CD4-positive, alpha-beta T cell treated with Interleukin-2 at 100 ng/mL for 4 hours (primary cell): Measurements from ENCODE around the gene NIPBL.
"Not testable (repeated sequence)": the region's sequence is repeated elsewhere in the genome, so short reads cannot be mapped to it uniquely, and the experiment has no call there.

Source experiments
- DNase-seq: peaks from one replicate; pipeline ENCODE4 v3.0.0-alpha.2; 2020; ENCODE audit warnings: low spot score

The NIPBL gene

GRCh38 chr5:36901077-36901476, 24.5 kb downstream of the NIPBL start:
- DNase-seq: not testable (repeated sequence)

- no peak for DNase-seq
Measured at GRCh38 chr5:36901856-36902255, 25.3 kb downstream of the NIPBL start.

- no peak for DNase-seq
Measured at GRCh38 chr5:36902353-36902752, 25.8 kb downstream of the NIPBL start.

- no peak for DNase-seq
Measured at GRCh38 chr5:36904677-36905076, 28.1 kb downstream of the NIPBL start.

GRCh38 chr5:36908544-36909260, 32.1 kb downstream of the NIPBL start:
- no peak for DNase-seq

GRCh38 chr5:36915653-36916052, 39.1 kb downstream of the NIPBL start:
- no peak for DNase-seq

- not testable (repeated sequence) for DNase-seq
Measured at GRCh38 chr5:36916614-36917013, 40.0 kb downstream of the NIPBL start.

- not testable (repeated sequence) for DNase-seq
Measured at GRCh38 chr5:36917358-36917757, 40.8 kb downstream of the NIPBL start.

- DNase-seq: no peak
Measured at GRCh38 chr5:36919238-36919637, 42.7 kb downstream of the NIPBL start.

GRCh38 chr5:36919650-36920049, 43.1 kb downstream of the NIPBL start:
- DNase-seq: no peak

GRCh38 chr5:36928947-36929346, 52.4 kb downstream of the NIPBL start:
- peak; percentile 38 for DNase-seq

GRCh38 chr5:36929438-36929837, 52.9 kb downstream of the NIPBL start:
- no peak for DNase-seq

- DNase-seq: no peak
Measured at GRCh38 chr5:36932056-36932455, 55.5 kb downstream of the NIPBL start.

- DNase-seq: no peak
Measured at GRCh38 chr5:36932699-36933098, 56.1 kb downstream of the NIPBL start.

- no peak for DNase-seq
Measured at GRCh38 chr5:36934740-36935356, 58.3 kb downstream of the NIPBL start.

GRCh38 chr5:36935805-36936204, 59.2 kb downstream of the NIPBL start:
- no peak for DNase-seq

- no peak for DNase-seq
Measured at GRCh38 chr5:36936309-36936708, 59.7 kb downstream of the NIPBL start.

- no peak for DNase-seq
Measured at GRCh38 chr5:36938129-36938528, 61.6 kb downstream of the NIPBL start.

GRCh38 chr5:36939969-36940858, 63.6 kb downstream of the NIPBL start:
- no peak for DNase-seq

GRCh38 chr5:36943584-36943983, 67.0 kb downstream of the NIPBL start:
- DNase-seq: no peak

GRCh38 chr5:36944024-36944423, 67.5 kb downstream of the NIPBL start:
- no peak for DNase-seq

- peak; percentile 62 for DNase-seq
Measured at GRCh38 chr5:36944607-36945225, 68.1 kb downstream of the NIPBL start.
